Endothelial cell of umbilical vein (primary cell): ENCODE measurements around the gene PTPRD.

Experiments
- FOS ChIP-seq: IDR thresholded peaks from 2 replicates; pipeline ENCODE4 v1.6.1; 2011; ENCODE audit warnings: mild to moderate bottlenecking, low read length, moderate library complexity, borderline replicate concordance; ENCODE audit not compliant: insufficient read depth
- MYC ChIP-seq: IDR thresholded peaks from one replicate; pipeline ENCODE4 v1.6.1; 2011; ENCODE audit warnings: mild to moderate bottlenecking, low read depth, low read length
- TF ChIP-seq, protein P1 (sequence below), 2 donors: IDR thresholded peaks; 1 replicate in 1 of 2; 2 replicates in 1 of 2; pipeline ENCODE4 v1.5.1; 2011; ENCODE audit warnings: low read length in 2 of 2, mild to moderate bottlenecking in 2 of 2, moderate library complexity in 2 of 2, control low read depth in 1 of 2, inconsistent platforms in 1 of 2, low read depth in 1 of 2; ENCODE audit not compliant: insufficient read depth in 1 of 2; ENCODE audit errors: extremely low read depth in 1 of 2

DNA sequence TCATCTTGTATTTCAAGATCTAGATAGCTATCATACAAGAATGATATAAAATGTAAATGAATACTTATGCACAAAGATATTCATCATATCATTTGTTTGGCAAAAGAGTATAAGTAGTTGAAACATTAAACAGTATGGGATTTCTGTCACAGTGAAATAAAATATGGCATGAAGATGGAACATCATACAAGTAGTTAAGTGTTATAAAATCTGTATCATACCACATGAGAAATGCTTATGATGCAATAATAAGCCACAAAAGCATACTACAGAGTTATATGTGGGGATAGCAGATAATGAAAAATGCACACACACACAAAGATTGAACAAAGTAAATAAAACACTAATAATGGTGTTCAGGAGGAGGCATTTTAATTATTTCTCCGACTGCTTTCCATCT, 1975.2 kb downstream of the PTPRD start:
- TF ChIP-seq FOS, result no peak
- TF ChIP-seq, protein P1, sequence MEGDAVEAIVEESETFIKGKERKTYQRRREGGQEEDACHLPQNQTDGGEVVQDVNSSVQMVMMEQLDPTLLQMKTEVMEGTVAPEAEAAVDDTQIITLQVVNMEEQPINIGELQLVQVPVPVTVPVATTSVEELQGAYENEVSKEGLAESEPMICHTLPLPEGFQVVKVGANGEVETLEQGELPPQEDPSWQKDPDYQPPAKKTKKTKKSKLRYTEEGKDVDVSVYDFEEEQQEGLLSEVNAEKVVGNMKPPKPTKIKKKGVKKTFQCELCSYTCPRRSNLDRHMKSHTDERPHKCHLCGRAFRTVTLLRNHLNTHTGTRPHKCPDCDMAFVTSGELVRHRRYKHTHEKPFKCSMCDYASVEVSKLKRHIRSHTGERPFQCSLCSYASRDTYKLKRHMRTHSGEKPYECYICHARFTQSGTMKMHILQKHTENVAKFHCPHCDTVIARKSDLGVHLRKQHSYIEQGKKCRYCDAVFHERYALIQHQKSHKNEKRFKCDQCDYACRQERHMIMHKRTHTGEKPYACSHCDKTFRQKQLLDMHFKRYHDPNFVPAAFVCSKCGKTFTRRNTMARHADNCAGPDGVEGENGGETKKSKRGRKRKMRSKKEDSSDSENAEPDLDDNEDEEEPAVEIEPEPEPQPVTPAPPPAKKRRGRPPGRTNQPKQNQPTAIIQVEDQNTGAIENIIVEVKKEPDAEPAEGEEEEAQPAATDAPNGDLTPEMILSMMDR (IDR thresholded peaks at IDR 0.05; ENCODE audit: extremely low read depth in 1 of 2, insufficient read depth in 1 of 2, low read depth in 1 of 2, low read length in 2 of 2), result no peak
- TF ChIP-seq MYC, result no peak
